GM12878 (cell line): ENCODE data around the gene SIRT2. TPM values are rescaled to one million over a fixed set of nuclear protein-coding genes. Genes with fewer than 3 reads are reported as not detected.

Experiments
- BACH1 ChIP-seq: fragments of 450-650 bp; IDR thresholded peaks from 2 replicates; pipeline ENCODE4 v1.6.1; 2017; ENCODE audit warnings: mild to moderate bottlenecking, borderline replicate concordance
- CHD2 ChIP-seq: IDR thresholded peaks from 2 replicates; pipeline ENCODE4 v1.6.1; 2011; ENCODE audit warnings: low read depth, low read length, improper control_type of control experiment, borderline replicate concordance
- CHD4 ChIP-seq: fragments of 200-600 bp; sonication (generic); IDR thresholded peaks from 2 replicates; pipeline ENCODE4 v1.6.1; 2016; ENCODE audit warnings: mild to moderate bottlenecking
- E2F8 ChIP-seq: fragments of 450-650 bp; IDR thresholded peaks from 2 replicates; pipeline ENCODE4 v1.6.1; 2018; ENCODE audit warnings: mild to moderate bottlenecking, low read depth, moderate library complexity; ENCODE audit not compliant: partially characterized antibody
- EED ChIP-seq: sonication (generic); IDR thresholded peaks from 2 replicates; pipeline ENCODE4 v1.6.1; 2016; ENCODE audit warnings: antibody characterized with exemption, low read depth
- EGR1 ChIP-seq, 2 experiments: IDR thresholded peaks; 1 replicate in 1 of 2; 2 replicates in 1 of 2; pipeline ENCODE4 v1.6.1; 2011 to 2012; ENCODE audit warnings: low read depth in 2 of 2, low read length in 2 of 2, borderline replicate concordance in 1 of 2, mild to moderate bottlenecking in 1 of 2, moderate library complexity in 1 of 2
- FOXM1 ChIP-seq: IDR thresholded peaks from 2 replicates; pipeline ENCODE4 v1.6.1; 2012; ENCODE audit warnings: low read depth, mild to moderate bottlenecking, inconsistent platforms, low read length, moderate library complexity
- GATAD2B ChIP-seq: fragments of 450-650 bp; conservative IDR thresholded peaks from 2 replicates; pipeline ENCODE4 v1.6.1; 2017; ENCODE audit warnings: low read depth, mild to moderate bottlenecking, moderate library complexity
- MLLT1 ChIP-seq: fragments of 450-650 bp; IDR thresholded peaks from 2 replicates; pipeline ENCODE4 v1.6.1; 2016; ENCODE audit warnings: mild to moderate bottlenecking
- NRF1 ChIP-seq: conservative IDR thresholded peaks from 2 replicates; pipeline ENCODE4 v1.6.1; 2011; ENCODE audit warnings: mild to moderate bottlenecking, low read depth, low read length, improper control_type of control experiment
- PAX8 ChIP-seq: fragments of 450-650 bp; IDR thresholded peaks from 2 replicates; pipeline ENCODE4 v1.6.1; 2017; ENCODE audit warnings: mild to moderate bottlenecking, moderate library complexity
- POLR2AphosphoS5 ChIP-seq: IDR thresholded peaks from 2 replicates; pipeline ENCODE4 v1.6.1; 2011; ENCODE audit warnings: mild to moderate bottlenecking, low read length, inconsistent platforms
- SIX5 ChIP-seq: IDR thresholded peaks from 2 replicates; pipeline ENCODE4 v1.6.1; 2011; ENCODE audit warnings: mild to moderate bottlenecking, low read depth, low read length, moderate library complexity; ENCODE audit not compliant: severe bottlenecking
- STAT3 ChIP-seq: IDR thresholded peaks from 2 replicates; pipeline ENCODE4 v1.6.1; 2011; ENCODE audit warnings: low read depth, low read length, improper control_type of control experiment
- ZNF592 ChIP-seq: fragments of 450-650 bp; IDR thresholded peaks from 2 replicates; pipeline ENCODE4 v1.6.1; 2017; ENCODE audit warnings: mild to moderate bottlenecking, moderate library complexity
- ZNF622 ChIP-seq: fragments of 450-650 bp; IDR thresholded peaks from 2 replicates; pipeline ENCODE4 v1.6.1; 2017; ENCODE audit warnings: mild to moderate bottlenecking, inconsistent platforms
- polyA plus RNA-seq, 11 experiments: library from polyadenylated mRNA; depleted of rRNA in 4 of 11; unstranded in 6 of 11; stranded (reverse) in 5 of 11; fragments of >200 nt; fragmentation: Nextera tagmentation in 4 of 11; fragmentation: Illumina TruSeq in 1 of 11; extraction: Ambion mirVana in 4 of 11; extraction: Trizol in 1 of 11; gene quantifications; 1 replicate in 1 of 11; 2 replicates in 10 of 11; pipeline versions ENCODE4 v1.2.1 to v1.2.3, GENCODE V29; 2011 to 2016; ENCODE audit warnings: inconsistent platforms in 2 of 11, missing spikeins in 2 of 11, low read depth in 1 of 11
- total RNA-seq, 4 experiments: library from RNA; depleted of rRNA in 3 of 4; stranded (reverse); fragments of >200 nt in 3 of 4; fragmentation: Illumina TruSeq in 1 of 4; extraction: Trizol in 1 of 4; gene quantifications; 2 replicates each; pipeline versions ENCODE4 v1.2.1 to v1.2.3, GENCODE V29; 2013 to 2021
- TF ChIP-seq, protein P1 (sequence below): fragments of 450-650 bp; formaldehyde crosslinking; IDR thresholded peaks from 2 replicates; pipeline ENCODE4 v1.5.0; 2022; ENCODE audit warnings: mild to moderate bottlenecking, missing genetic modification characterization

The SIRT2 gene
- total and polyA plus RNA-seq, 10 of the 15 experiments (the other 5 are each of a cell fraction or from before 2014, with no cell fraction given) = 1.4 to 38.7 (median 24.1) TPM

- TF ChIP-seq ZNF592 (no peak), EGR1 (IDR thresholded peaks at IDR 0.05; ENCODE audit: borderline replicate concordance in 1 of 2, low read depth in 2 of 2, low read length in 2 of 2) (no peak; a peak in 1 of 3 replicates), PAX8 (no peak), POLR2AphosphoS5 (peak; percentile 79; the same call in 1 of the 2 replicates), ZNF622 (no peak), STAT3 (no peak), MLLT1 (no peak), CHD4 (no peak), NRF1 (no peak), SIX5 (no peak), BACH1 (peak; percentile 86; the same call in 1 of the 2 replicates), FOXM1 (no peak; the same call in 1 of the 2 replicates), GATAD2B (no peak), CHD2 (peak; percentile 97), E2F8 (peak; percentile 96), EED (no peak)
- TF ChIP-seq, protein P1, sequence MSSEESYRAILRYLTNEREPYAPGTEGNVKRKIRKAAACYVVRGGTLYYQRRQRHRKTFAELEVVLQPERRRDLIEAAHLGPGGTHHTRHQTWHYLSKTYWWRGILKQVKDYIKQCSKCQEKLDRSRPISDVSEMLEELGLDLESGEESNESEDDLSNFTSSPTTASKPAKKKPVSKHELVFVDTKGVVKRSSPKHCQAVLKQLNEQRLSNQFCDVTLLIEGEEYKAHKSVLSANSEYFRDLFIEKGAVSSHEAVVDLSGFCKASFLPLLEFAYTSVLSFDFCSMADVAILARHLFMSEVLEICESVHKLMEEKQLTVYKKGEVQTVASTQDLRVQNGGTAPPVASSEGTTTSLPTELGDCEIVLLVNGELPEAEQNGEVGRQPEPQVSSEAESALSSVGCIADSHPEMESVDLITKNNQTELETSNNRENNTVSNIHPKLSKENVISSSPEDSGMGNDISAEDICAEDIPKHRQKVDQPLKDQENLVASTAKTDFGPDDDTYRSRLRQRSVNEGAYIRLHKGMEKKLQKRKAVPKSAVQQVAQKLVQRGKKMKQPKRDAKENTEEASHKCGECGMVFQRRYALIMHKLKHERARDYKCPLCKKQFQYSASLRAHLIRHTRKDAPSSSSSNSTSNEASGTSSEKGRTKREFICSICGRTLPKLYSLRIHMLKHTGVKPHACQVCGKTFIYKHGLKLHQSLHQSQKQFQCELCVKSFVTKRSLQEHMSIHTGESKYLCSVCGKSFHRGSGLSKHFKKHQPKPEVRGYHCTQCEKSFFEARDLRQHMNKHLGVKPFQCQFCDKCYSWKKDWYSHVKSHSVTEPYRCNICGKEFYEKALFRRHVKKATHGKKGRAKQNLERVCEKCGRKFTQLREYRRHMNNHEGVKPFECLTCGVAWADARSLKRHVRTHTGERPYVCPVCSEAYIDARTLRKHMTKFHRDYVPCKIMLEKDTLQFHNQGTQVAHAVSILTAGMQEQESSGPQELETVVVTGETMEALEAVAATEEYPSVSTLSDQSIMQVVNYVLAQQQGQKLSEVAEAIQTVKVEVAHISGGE (CRISPR knock-in tag) = no peak
These were observed 49.5 kb downstream of the SIRT2 start, which contains the start of gene HNRNPL (continued) for GRCh38 chr19:38849860-38850435.
